Muscle layer of colon (tissue), 2 donors: ENCODE results near the gene FHIP2A.
"Not testable (repeated sequence)": the region's sequence is repeated elsewhere in the genome, so short reads cannot be mapped to it uniquely, and the experiment has no call there.

Experiments
- H3K27ac ChIP-seq: one replicate; pipeline ENCODE4 v1.7.0; 2013; ENCODE audit warnings: low read depth, mild to moderate bottlenecking, low read length, moderate library complexity
- H3K27me3 ChIP-seq, 2 donors: one replicate each; pipeline ENCODE4 v1.7.0; 2013; ENCODE audit warnings: low read length in 2 of 2, mild to moderate bottlenecking in 2 of 2; ENCODE audit not compliant: insufficient read depth in 2 of 2, control insufficient read depth in 1 of 2
- H3K36me3 ChIP-seq: one replicate; pipeline ENCODE4 v1.7.0; 2013; ENCODE audit warnings: mild to moderate bottlenecking, low read length; ENCODE audit not compliant: insufficient read depth
- H3K4me1 ChIP-seq: one replicate; pipeline ENCODE4 v1.7.0; 2013; ENCODE audit warnings: mild to moderate bottlenecking, low read length; ENCODE audit not compliant: insufficient read depth
- H3K4me3 ChIP-seq, 2 donors: one replicate each; pipeline ENCODE4 v1.7.0; 2013; ENCODE audit warnings: low read length in 2 of 2, low read depth in 1 of 2, mild to moderate bottlenecking in 1 of 2, moderate library complexity in 1 of 2
- H3K9ac ChIP-seq: one replicate; pipeline ENCODE4 v1.7.0; 2013; ENCODE audit warnings: low read length
- H3K9me3 ChIP-seq: one replicate; pipeline ENCODE4 v1.7.0; 2013; ENCODE audit warnings: mild to moderate bottlenecking, low read length
- donor health status: abdominal sarcoma.
- donor health status: Adenocarcinoma of cecum.

The FHIP2A gene

GRCh38 chr10:114787131-114787530, 34.4 kb upstream of the FHIP2A start:
- not testable (repeated sequence) for H3K9ac ChIP-seq, H3K9me3 ChIP-seq, H3K27ac ChIP-seq, H3K4me3 ChIP-seq, H3K27me3 ChIP-seq, H3K36me3 ChIP-seq, H3K4me1 ChIP-seq

DNA sequence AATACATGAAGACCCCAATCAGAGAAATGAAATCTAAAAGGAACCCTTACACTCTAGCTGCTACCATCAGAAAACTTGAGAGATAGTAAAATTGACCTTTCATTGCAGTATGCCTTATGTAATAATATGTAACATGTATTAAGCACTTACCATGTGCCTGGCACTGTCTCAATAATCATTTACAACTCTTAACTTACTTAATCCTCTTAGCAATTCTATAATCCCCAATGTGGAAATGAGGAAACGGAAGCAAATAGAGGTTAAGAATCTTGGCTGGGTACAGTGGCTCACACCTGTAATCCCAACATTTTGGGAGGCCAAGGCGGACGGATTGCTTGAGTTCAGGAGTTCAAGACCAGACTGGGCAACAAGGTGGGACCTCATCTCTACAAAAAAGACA, 29.8 kb upstream of the FHIP2A start:
- Histone ChIP-seq H3K27ac (no peak overlapping the region), H3K9me3 (no peaks in the 10 kb centered on the region), H3K36me3 (no peaks in the 10 kb centered on the region), H3K27me3 (no peaks in the 10 kb centered on the region), H3K9ac (no peak overlapping the region), H3K4me3 (no peak overlapping the region), H3K4me1 (no peaks in the 10 kb centered on the region)

DNA sequence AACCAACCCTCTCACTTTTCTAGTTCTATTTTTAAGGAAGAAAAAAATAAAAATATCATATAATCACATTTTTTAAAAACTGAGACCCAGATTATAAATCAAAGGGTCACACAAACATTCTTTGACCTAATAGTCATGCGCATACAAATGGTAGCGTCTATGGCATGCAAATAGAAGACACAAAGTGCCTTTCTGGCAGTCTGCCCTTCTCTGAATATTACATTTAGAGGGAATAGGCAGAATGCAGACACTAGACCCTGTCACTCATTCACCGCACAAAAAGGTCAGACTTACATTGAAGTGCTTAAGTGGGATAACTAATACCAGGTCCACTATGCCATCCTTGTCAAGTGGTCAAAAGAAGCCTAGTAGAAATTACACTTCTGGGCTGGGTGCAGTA, 26.5 kb upstream of the FHIP2A start:
- Histone ChIP-seq H3K9ac (no peak overlapping the region), H3K9me3 (no peaks in the 10 kb centered on the region), H3K4me3 (no peak overlapping the region), H3K4me1 (no peaks in the 10 kb centered on the region), H3K27ac (no peak overlapping the region), H3K27me3 (no peaks in the 10 kb centered on the region), H3K36me3 (no peaks in the 10 kb centered on the region)

- Histone ChIP-seq H3K27ac (no peak overlapping the region), H3K27me3 (no peaks in the 10 kb centered on the region), H3K36me3 (no peaks in the 10 kb centered on the region), H3K4me1 (no peaks in the 10 kb centered on the region), H3K9ac (no peak overlapping the region), H3K4me3 (no peak overlapping the region), H3K9me3 (no peaks in the 10 kb centered on the region)
Observed at GRCh38 chr10:114800361-114800760, 21.2 kb upstream of the FHIP2A start.

- no peak overlapping the region for H3K9ac ChIP-seq
- no peak overlapping the region for H3K4me3 ChIP-seq
- H3K27ac ChIP-seq = no peak overlapping the region
- no peaks in the 10 kb centered on the region for H3K4me1 ChIP-seq
- H3K36me3 ChIP-seq = no peaks in the 10 kb centered on the region
- H3K27me3 ChIP-seq = no peaks in the 10 kb centered on the region
- H3K9me3 ChIP-seq = no peaks in the 10 kb centered on the region
Observed at GRCh38 chr10:114801411-114801813, 20.2 kb upstream of the FHIP2A start.

- Histone ChIP-seq H3K4me1 (no peaks in the 10 kb centered on the region), H3K9ac (no peak overlapping the region), H3K27ac (no peak overlapping the region), H3K9me3 (no peaks in the 10 kb centered on the region), H3K36me3 (no peaks in the 10 kb centered on the region), H3K4me3 (no peak overlapping the region), H3K27me3 (no peaks in the 10 kb centered on the region)
Observed at GRCh38 chr10:114802177-114802576, 19.4 kb upstream of the FHIP2A start.

GRCh38 chr10:114806562-114807391, 14.8 kb upstream of the FHIP2A start:
- H3K36me3 ChIP-seq = no peaks in the 10 kb centered on the region
- H3K27me3 ChIP-seq = no peaks in the 10 kb centered on the region
- no peaks in the 10 kb centered on the region for H3K4me1 ChIP-seq
- H3K9ac ChIP-seq = no peak overlapping the region
- H3K9me3 ChIP-seq = no peaks in the 10 kb centered on the region
- no peak overlapping the region for H3K27ac ChIP-seq
- H3K4me3 ChIP-seq = no peak overlapping the region

DNA sequence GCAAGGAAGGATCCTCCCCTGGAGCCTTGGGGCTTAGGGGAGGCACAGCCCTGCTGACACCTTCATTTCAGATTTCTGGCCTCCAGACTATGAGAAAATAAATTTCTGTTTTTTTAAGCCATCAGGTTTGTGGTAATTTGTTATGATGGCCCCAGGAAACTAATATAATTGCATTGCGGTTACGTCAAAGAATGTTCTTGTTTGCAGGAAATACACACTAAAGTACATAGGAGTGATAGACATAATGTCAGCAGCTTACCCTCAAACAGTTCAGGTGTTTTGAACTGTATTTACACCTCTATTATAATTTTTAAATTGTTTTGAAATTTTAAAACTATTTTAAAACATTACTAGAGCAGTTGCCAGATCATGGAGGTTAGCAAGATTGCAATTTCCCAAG, 12.6 kb upstream of the FHIP2A start:
- H3K9me3 ChIP-seq = no peaks in the 10 kb centered on the region
- H3K4me3 ChIP-seq = no peak overlapping the region
- H3K27ac ChIP-seq = no peak overlapping the region
- no peaks in the 10 kb centered on the region for H3K4me1 ChIP-seq
- no peak overlapping the region for H3K9ac ChIP-seq
- no peaks in the 10 kb centered on the region for H3K36me3 ChIP-seq
- H3K27me3 ChIP-seq = no peaks in the 10 kb centered on the region

DNA sequence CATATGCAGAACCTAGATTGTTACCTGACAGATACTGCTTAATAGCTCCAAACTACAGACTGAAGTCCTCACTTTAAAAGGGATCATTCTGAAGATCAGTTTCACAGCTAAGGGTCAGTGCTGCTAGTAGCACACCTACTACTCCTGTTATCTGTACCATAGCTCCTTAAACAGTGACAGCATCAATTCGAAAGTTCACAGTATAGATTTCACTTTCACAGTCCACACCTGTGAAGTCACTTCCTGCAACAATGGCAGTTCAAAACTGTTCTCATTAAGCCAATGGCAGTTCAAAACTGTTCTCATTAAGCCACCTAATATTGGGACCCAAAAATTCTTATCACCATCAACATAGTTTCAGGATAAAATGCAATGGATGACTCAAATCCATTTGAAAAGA, 10.7 kb upstream of the FHIP2A start:
- H3K9me3 ChIP-seq = no peaks in the 10 kb centered on the region
- H3K9ac ChIP-seq = no peak overlapping the region
- no peaks in the 10 kb centered on the region for H3K4me1 ChIP-seq

GRCh38 chr10:114811862-114812261, 9.7 kb upstream of the FHIP2A start:
- Histone ChIP-seq H3K27me3 (no peaks in the 10 kb centered on the region), H3K4me1 (no peaks in the 10 kb centered on the region), H3K9me3 (no peaks in the 10 kb centered on the region)

More for the DNA sequence above, 10.7 kb upstream of the FHIP2A start:
- H3K36me3 ChIP-seq = no peaks in the 10 kb centered on the region
- H3K27me3 ChIP-seq = no peaks in the 10 kb centered on the region
- no peak overlapping the region for H3K27ac ChIP-seq
- no peak overlapping the region for H3K4me3 ChIP-seq

GRCh38 chr10:114815791-114816190, 5.8 kb upstream of the FHIP2A start:
- Histone ChIP-seq H3K36me3 (no peaks in the 10 kb centered on the region), H3K9ac (no peak overlapping the region), H3K4me1 (no peaks in the 10 kb centered on the region), H3K9me3 (no peaks in the 10 kb centered on the region), H3K4me3 (no peak overlapping the region), H3K27ac (no peak overlapping the region), H3K27me3 (no peaks in the 10 kb centered on the region)

More at GRCh38 chr10:114811862-114812261, 9.7 kb upstream of the FHIP2A start:
- Histone ChIP-seq H3K27ac (no peak overlapping the region), H3K36me3 (no peaks in the 10 kb centered on the region), H3K9ac (no peak overlapping the region), H3K4me3 (no peak overlapping the region)

DNA sequence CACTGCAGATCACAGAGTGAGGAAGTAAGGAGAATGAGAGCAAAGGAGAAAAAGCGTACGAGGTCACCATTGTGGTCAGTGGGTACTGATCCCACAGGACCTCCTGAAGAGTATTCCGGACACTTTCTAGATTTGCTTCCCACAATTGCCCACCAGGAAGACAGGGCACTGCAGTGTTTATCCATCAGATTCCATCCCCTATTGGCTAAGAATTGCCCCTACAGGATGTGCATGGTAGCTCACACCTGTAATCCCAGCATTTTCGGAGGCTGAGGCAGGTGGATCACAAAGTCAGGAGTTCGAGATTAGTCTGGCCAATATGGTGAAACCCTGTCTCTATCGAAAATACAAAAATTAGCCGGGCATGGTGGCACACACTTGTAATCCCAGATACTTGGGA, 5.3 kb upstream of the FHIP2A start:
- Histone ChIP-seq H3K27ac (no peak overlapping the region), H3K9me3 (no peaks in the 10 kb centered on the region), H3K36me3 (no peaks in the 10 kb centered on the region), H3K9ac (no peak overlapping the region), H3K4me1 (no peaks in the 10 kb centered on the region), H3K4me3 (no peak overlapping the region), H3K27me3 (no peaks in the 10 kb centered on the region)
